GM12891 (cell line): ENCODE measurements around the gene DELE1.

Experiments
- DNase-seq: peaks from one replicate; pipeline ENCODE4 v3.0.0; 2011; ENCODE audit warnings: low spot score; ENCODE audit not compliant: insufficient read length
- FAIRE-seq: peaks from 2 replicates; lab custom pipeline; 2011; peaks lifted over from hg19 to GRCh38; lab: Jason Lieb, UNC
- PAX5 ChIP-seq: IDR thresholded peaks from 2 replicates; pipeline ENCODE4 v1.6.1; 2011; ENCODE audit warnings: low read length, moderate library complexity, mild to moderate bottlenecking; ENCODE audit not compliant: insufficient read depth, severe bottlenecking
- POLR2A ChIP-seq: IDR thresholded peaks from 2 replicates; pipeline ENCODE4 v1.6.1; 2011; ENCODE audit warnings: low read depth, low read length, control low read depth
- POLR2AphosphoS5 ChIP-seq: IDR thresholded peaks from 2 replicates; pipeline ENCODE4 v1.6.1; 2011; ENCODE audit warnings: low read depth, low read length, control low read depth
- POU2F2 ChIP-seq: IDR thresholded peaks from 2 replicates; pipeline ENCODE4 v1.6.1; 2011; ENCODE audit warnings: low read depth, mild to moderate bottlenecking, control low read depth, low read length, moderate library complexity
- SPI1 ChIP-seq: IDR thresholded peaks from 2 replicates; pipeline ENCODE4 v1.6.1; 2011; ENCODE audit warnings: low read depth, low read length, control low read depth
- TAF1 ChIP-seq: IDR thresholded peaks from 2 replicates; pipeline ENCODE4 v1.6.1; 2011; ENCODE audit warnings: low read depth, low read length, control low read depth

DELE1 gene

GRCh38 chr5:141976176-141976575 lies 52.5 kb downstream of the DELE1 start:
- FAIRE-seq (no peak), DNase-seq (no peak)
- no peak for TF ChIP-seq TAF1
- TF ChIP-seq SPI1: no peak
- TF ChIP-seq POU2F2: no peak
- TF ChIP-seq PAX5: no peak
- TF ChIP-seq POLR2A: no peak
- TF ChIP-seq POLR2AphosphoS5: no peak

- FAIRE-seq (no peak), DNase-seq (no peak)
- no peak for TF ChIP-seq POU2F2
- TF ChIP-seq PAX5: no peak
- no peak for TF ChIP-seq POLR2A
- no peak for TF ChIP-seq SPI1
- TF ChIP-seq POLR2AphosphoS5: no peak
- TF ChIP-seq TAF1: no peak
Measured at GRCh38 chr5:141978389-141978788, 54.7 kb downstream of the DELE1 start.

- FAIRE-seq (no peak), DNase-seq (no peak)
- TF ChIP-seq POLR2A (no peak), POU2F2 (no peak), PAX5 (no peak), POLR2AphosphoS5 (no peak), TAF1 (no peak), SPI1 (no peak)
Measured at GRCh38 chr5:141982626-141983025, 59.0 kb downstream of the DELE1 start.

GRCh38 chr5:141986072-141986471 lies 62.4 kb downstream of the DELE1 start:
- no peak for FAIRE-seq
- TF ChIP-seq POLR2AphosphoS5: no peak
- no peak for DNase-seq

GRCh38 chr5:141989720-141990119 lies 66.0 kb downstream of the DELE1 start:
- TF ChIP-seq POU2F2 (no peak), TAF1 (no peak), PAX5 (no peak), SPI1 (no peak), POLR2AphosphoS5 (no peak), POLR2A (no peak)
- DNase-seq (no peak), FAIRE-seq (no peak)
